OCI-LY7 (cell line): ENCODE measurements around the gene SLX4IP. TPM values are rescaled to one million over a fixed set of nuclear protein-coding genes. Genes with fewer than 3 reads are reported as not detected.

Experiments
- BruUV-seq: library from RNA; stranded (reverse); fragments of 400-500 nt; replicated peaks from 2 replicates; lab custom pipeline; 2021; lab: Mats Ljungman, UMichigan
- CTCF ChIA-PET: fragments of 300-600 bp; sonication (Branson Sonifier 250); formaldehyde crosslinking; loops from one replicate; lab custom pipeline; 2022; ENCODE audit warnings: antibody characterized with exemption; ENCODE audit not compliant: unreplicated experiment; lab: Charles Lee
- POLR2A ChIA-PET: fragments of 300-600 bp; sonication (Branson Sonifier 250); formaldehyde crosslinking; loops from one replicate; lab custom pipeline; 2022; ENCODE audit warnings: antibody characterized with exemption; lab: Charles Lee
- DNase-seq: peaks from one replicate; pipeline ENCODE4 v3.0.0-alpha.2; 2015; ENCODE audit warnings: low spot score
- H2AFZ ChIP-seq: fragments of 200-600 bp; sonication (generic), shearing (Covaris generic); 2 replicates; pipeline ENCODE4 v1.6.1; 2014; ENCODE audit warnings: mild to moderate bottlenecking, antibody characterized with exemption, low read length, moderate library complexity
- H3K27ac ChIP-seq: fragments of 200-600 bp; sonication (generic); 2 replicates; pipeline ENCODE4 v1.5.1; 2014; ENCODE audit warnings: mixed run types, low read depth, mild to moderate bottlenecking, moderate library complexity, low read length, inconsistent platforms; ENCODE audit not compliant: poor library complexity, severe bottlenecking
- H3K36me3 ChIP-seq: fragments of 200-600 bp; sonication (generic); 2 replicates; pipeline ENCODE4 v1.6.1; 2014; ENCODE audit warnings: mild to moderate bottlenecking, antibody characterized with exemption, low read length, moderate library complexity, mixed read lengths; ENCODE audit not compliant: insufficient read depth
- H3K4me1 ChIP-seq: fragments of 200-600 bp; sonication (generic); 2 replicates; pipeline ENCODE4 v1.5.1; 2014; ENCODE audit warnings: mild to moderate bottlenecking, low read length; ENCODE audit not compliant: insufficient read depth, poor library complexity, severe bottlenecking
- H3K4me2 ChIP-seq: fragments of 200-600 bp; sonication (generic); 2 replicates; pipeline ENCODE4 v1.6.1; 2014; ENCODE audit warnings: mild to moderate bottlenecking, low read length
- H3K4me3 ChIP-seq: fragments of 200-600 bp; sonication (generic); 2 replicates; pipeline ENCODE4 v1.5.1; 2014; ENCODE audit warnings: mild to moderate bottlenecking, low read depth, low read length; ENCODE audit not compliant: poor library complexity, severe bottlenecking
- H3K79me2 ChIP-seq: fragments of 200-600 bp; sonication (generic); 2 replicates; pipeline ENCODE4 v1.6.1; 2016; ENCODE audit warnings: low read depth, mild to moderate bottlenecking, low read length, moderate library complexity, mixed read lengths; ENCODE audit not compliant: insufficient read depth
- H3K9me2 ChIP-seq: fragments of 200-600 bp; sonication (generic); 2 replicates; pipeline ENCODE4 v1.6.1; 2016; ENCODE audit warnings: mild to moderate bottlenecking, low read length, mixed read lengths; ENCODE audit not compliant: insufficient read depth
- H3K9me3 ChIP-seq: fragments of 200-600 bp; sonication (generic); 2 replicates; pipeline ENCODE4 v1.6.1; 2014; ENCODE audit warnings: mild to moderate bottlenecking, mixed run types, low read length, mixed read lengths
- H4K20me1 ChIP-seq: fragments of 200-600 bp; sonication (generic); 2 replicates; pipeline ENCODE4 v1.6.1; 2014; ENCODE audit warnings: mild to moderate bottlenecking, antibody characterized with exemption, low read length, moderate library complexity, mixed read lengths; ENCODE audit not compliant: insufficient read depth
- EZH2phosphoT487 ChIP-seq: fragments of 200-600 bp; sonication (generic); IDR thresholded peaks from 2 replicates; pipeline ENCODE4 v1.6.1; 2018; ENCODE audit warnings: low read depth, borderline replicate concordance, mild to moderate bottlenecking, mixed run types, antibody characterized with exemption, low read length, moderate library complexity, mixed read lengths
- intact Hi-C: fragments of 100-400 bp; cut with micrococcal nuclease; formaldehyde crosslinking; loops from one replicate; pipeline ENCODE4 v1.10.0; 2022; ENCODE audit not compliant: unreplicated experiment
- total RNA-seq, 2 experiments: library from RNA; depleted of rRNA in 1 of 2; stranded (reverse); fragments of >200 nt in 1 of 2; shearing (Covaris generic) in 1 of 2; gene quantifications; 2 replicates each; pipeline ENCODE4 v1.2.3, GENCODE V29; 2014 to 2022
- TF ChIP-seq, protein P1 (sequence below): fragments of 200-600 bp; sonication (generic); conservative IDR thresholded peaks from 2 replicates; pipeline ENCODE4 v1.5.1; 2014; ENCODE audit warnings: mild to moderate bottlenecking, antibody characterized with exemption, low read length, moderate library complexity, mixed read lengths

The SLX4IP gene
- total RNA-seq, 2 experiments from 2014 or later, result 4.1 to 9.2 TPM

- peaks cover 8% of the 10 kb centered on the region for H3K4me1 ChIP-seq
- no peak overlapping the region for H2AFZ ChIP-seq
- no TSS peak for BruUV-seq
- no peaks in the 10 kb centered on the region for H3K79me2 ChIP-seq
- ChIA-PET POLR2A (interaction anchor here (0.7 kb wide), 1 partner anchor 81 kb away, joined by 4 read pairs; no protein-coding TSS in a partner anchor), CTCF (no interaction called here)
- no peak overlapping the region for H3K4me3 ChIP-seq
- no peaks in the 10 kb centered on the region for H3K9me3 ChIP-seq
- H3K4me2 ChIP-seq, result no peak overlapping the region
- H3K36me3 ChIP-seq, result no peaks in the 10 kb centered on the region
- no peaks in the 10 kb centered on the region for H3K9me2 ChIP-seq
- DNase-seq, result no peak
- H4K20me1 ChIP-seq, result no peaks in the 10 kb centered on the region; the same call in 1 of the 2 replicates
- intact Hi-C loops, result no loop called here
- H3K27ac ChIP-seq, result no peak overlapping the region
- TF ChIP-seq EZH2phosphoT487, result no peak
- TF ChIP-seq, protein P1, sequence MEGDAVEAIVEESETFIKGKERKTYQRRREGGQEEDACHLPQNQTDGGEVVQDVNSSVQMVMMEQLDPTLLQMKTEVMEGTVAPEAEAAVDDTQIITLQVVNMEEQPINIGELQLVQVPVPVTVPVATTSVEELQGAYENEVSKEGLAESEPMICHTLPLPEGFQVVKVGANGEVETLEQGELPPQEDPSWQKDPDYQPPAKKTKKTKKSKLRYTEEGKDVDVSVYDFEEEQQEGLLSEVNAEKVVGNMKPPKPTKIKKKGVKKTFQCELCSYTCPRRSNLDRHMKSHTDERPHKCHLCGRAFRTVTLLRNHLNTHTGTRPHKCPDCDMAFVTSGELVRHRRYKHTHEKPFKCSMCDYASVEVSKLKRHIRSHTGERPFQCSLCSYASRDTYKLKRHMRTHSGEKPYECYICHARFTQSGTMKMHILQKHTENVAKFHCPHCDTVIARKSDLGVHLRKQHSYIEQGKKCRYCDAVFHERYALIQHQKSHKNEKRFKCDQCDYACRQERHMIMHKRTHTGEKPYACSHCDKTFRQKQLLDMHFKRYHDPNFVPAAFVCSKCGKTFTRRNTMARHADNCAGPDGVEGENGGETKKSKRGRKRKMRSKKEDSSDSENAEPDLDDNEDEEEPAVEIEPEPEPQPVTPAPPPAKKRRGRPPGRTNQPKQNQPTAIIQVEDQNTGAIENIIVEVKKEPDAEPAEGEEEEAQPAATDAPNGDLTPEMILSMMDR, result no peak
Measured at GRCh38 chr20:10522328-10522727, 87.2 kb downstream of the SLX4IP start.

GRCh38 chr20:10523443-10523842 lies 88.3 kb downstream of the SLX4IP start:
- BruUV-seq, result no TSS peak
- H3K36me3 ChIP-seq, result no peaks in the 10 kb centered on the region
- no peak for TF ChIP-seq EZH2phosphoT487
- TF ChIP-seq, protein P1, result no peak
- H3K4me3 ChIP-seq, result no peak overlapping the region
- no peaks in the 10 kb centered on the region for H3K79me2 ChIP-seq
- no peak overlapping the region for H3K4me2 ChIP-seq
- no peak overlapping the region for H2AFZ ChIP-seq
- DNase-seq, result no peak
- POLR2A ChIA-PET, result interaction anchor here (0.6 to 0.9 kb wide), 2 partner anchors 17 to 43 kb away, joined by 3 read pairs; no protein-coding TSS in a partner anchor
- no peaks in the 10 kb centered on the region for H3K9me3 ChIP-seq
- CTCF ChIA-PET, result no interaction called here
- H3K27ac ChIP-seq, result no peak overlapping the region
- no peaks in the 10 kb centered on the region; the same call in 1 of the 2 replicates for H4K20me1 ChIP-seq
- no peaks in the 10 kb centered on the region for H3K9me2 ChIP-seq
- intact Hi-C loops, result no loop called here
- H3K4me1 ChIP-seq, result peaks cover 8% of the 10 kb centered on the region

GRCh38 chr20:10524034-10524476 lies 89.0 kb downstream of the SLX4IP start:
- Histone ChIP-seq H3K27ac (no peak overlapping the region), H3K4me1 (peaks cover 8% of the 10 kb centered on the region), H3K79me2 (no peaks in the 10 kb centered on the region), H3K36me3 (no peaks in the 10 kb centered on the region), H4K20me1 (no peaks in the 10 kb centered on the region; the same call in 1 of the 2 replicates), H3K4me2 (no peak overlapping the region), H3K9me2 (no peaks in the 10 kb centered on the region), H3K4me3 (no peak overlapping the region), H3K9me3 (no peaks in the 10 kb centered on the region), H2AFZ (no peak overlapping the region)
- ChIA-PET POLR2A (interaction anchor here (0.9 kb wide), 1 partner anchor 44 kb away, joined by 3 read pairs; no protein-coding TSS in a partner anchor), CTCF (no interaction called here)
- no peak for DNase-seq
- intact Hi-C loops, result no loop called here
- no TSS peak for BruUV-seq
- TF ChIP-seq EZH2phosphoT487, result no peak
- TF ChIP-seq, protein P1, result no peak
